ENCODE results near the gene MYOM3.

The MYOM3 gene

GRCh38 chr1:24085546-24085945 is 26.4 kb downstream of the MYOM3 start:
- TF ChIP-seq, protein P1, sequence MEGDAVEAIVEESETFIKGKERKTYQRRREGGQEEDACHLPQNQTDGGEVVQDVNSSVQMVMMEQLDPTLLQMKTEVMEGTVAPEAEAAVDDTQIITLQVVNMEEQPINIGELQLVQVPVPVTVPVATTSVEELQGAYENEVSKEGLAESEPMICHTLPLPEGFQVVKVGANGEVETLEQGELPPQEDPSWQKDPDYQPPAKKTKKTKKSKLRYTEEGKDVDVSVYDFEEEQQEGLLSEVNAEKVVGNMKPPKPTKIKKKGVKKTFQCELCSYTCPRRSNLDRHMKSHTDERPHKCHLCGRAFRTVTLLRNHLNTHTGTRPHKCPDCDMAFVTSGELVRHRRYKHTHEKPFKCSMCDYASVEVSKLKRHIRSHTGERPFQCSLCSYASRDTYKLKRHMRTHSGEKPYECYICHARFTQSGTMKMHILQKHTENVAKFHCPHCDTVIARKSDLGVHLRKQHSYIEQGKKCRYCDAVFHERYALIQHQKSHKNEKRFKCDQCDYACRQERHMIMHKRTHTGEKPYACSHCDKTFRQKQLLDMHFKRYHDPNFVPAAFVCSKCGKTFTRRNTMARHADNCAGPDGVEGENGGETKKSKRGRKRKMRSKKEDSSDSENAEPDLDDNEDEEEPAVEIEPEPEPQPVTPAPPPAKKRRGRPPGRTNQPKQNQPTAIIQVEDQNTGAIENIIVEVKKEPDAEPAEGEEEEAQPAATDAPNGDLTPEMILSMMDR (IDR thresholded peaks at IDR 0.05; ENCODE audit: low read length, missing control alignments): no peak
- no peak for DNase-seq (ENCODE audit: low read depth)

GRCh38 chr1:24085007-24085406 is 26.9 kb downstream of the MYOM3 start:
- DNase-seq (ENCODE audit: low read depth): no peak
- no peak overlapping the region for H3K4me3 ChIP-seq (replicated peaks; ENCODE audit: low read depth, low read length)
- TF ChIP-seq, protein P1 (IDR thresholded peaks at IDR 0.05; ENCODE audit: low read length, missing control alignments): no peak

More at GRCh38 chr1:24085546-24085945, 26.4 kb downstream of the MYOM3 start:
- no peak overlapping the region for H3K4me3 ChIP-seq (replicated peaks; ENCODE audit: low read depth, low read length)

DNA sequence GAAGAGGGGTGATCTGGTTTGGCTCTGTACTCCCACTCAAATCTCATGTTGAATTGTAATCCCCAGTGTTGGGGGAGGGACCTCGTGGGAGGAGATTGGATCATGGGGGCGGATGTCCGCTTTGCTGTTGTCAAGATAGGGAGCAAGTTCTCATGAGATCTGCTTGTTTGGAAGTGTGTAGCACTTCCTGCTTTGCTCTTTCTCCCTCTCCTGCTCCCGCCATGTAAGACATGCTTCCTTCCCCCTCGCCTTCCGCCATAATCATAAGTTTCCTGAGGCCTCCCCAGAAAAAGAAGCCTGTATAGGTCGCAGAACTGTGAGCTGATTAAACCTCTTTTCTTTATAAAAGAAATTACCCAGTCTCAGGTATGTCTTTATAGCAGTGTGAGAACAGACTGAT is 27.9 kb downstream of the MYOM3 start:
- TF ChIP-seq, protein P1 (IDR thresholded peaks at IDR 0.05; ENCODE audit: low read length, missing control alignments): no peak
- H3K4me3 ChIP-seq (replicated peaks; ENCODE audit: low read depth, low read length): no peak overlapping the region
- peak; percentile 14 for DNase-seq (ENCODE audit: low read depth)

- TF ChIP-seq, protein P1 (IDR thresholded peaks at IDR 0.05; ENCODE audit: low read length, missing control alignments): no peak
- no peak for DNase-seq (ENCODE audit: low read depth)
- H3K4me3 ChIP-seq (replicated peaks; ENCODE audit: low read depth, low read length): no peak overlapping the region
These were observed 29.6 kb downstream of the MYOM3 start for GRCh38 chr1:24082372-24082771.

GRCh38 chr1:24081190-24081589 is 30.7 kb downstream of the MYOM3 start:
- no peak overlapping the region for H3K4me3 ChIP-seq (replicated peaks; ENCODE audit: low read depth, low read length)
- no peak for DNase-seq (ENCODE audit: low read depth)
- TF ChIP-seq, protein P1 (IDR thresholded peaks at IDR 0.05; ENCODE audit: low read length, missing control alignments): no peak

GRCh38 chr1:24080131-24080530 is 31.8 kb downstream of the MYOM3 start:
- no peak overlapping the region for H3K4me3 ChIP-seq (replicated peaks; ENCODE audit: low read depth, low read length)
- TF ChIP-seq, protein P1 (IDR thresholded peaks at IDR 0.05; ENCODE audit: low read length, missing control alignments): no peak
- DNase-seq (ENCODE audit: low read depth): no peak

- TF ChIP-seq, protein P1 (IDR thresholded peaks at IDR 0.05; ENCODE audit: low read length, missing control alignments): no peak
- H3K4me3 ChIP-seq (replicated peaks; ENCODE audit: low read depth, low read length): no peak overlapping the region
- DNase-seq (ENCODE audit: low read depth): no peak
These were observed 34.5 kb downstream of the MYOM3 start for GRCh38 chr1:24077278-24077978.
